ENCODE measurements around the gene CTXND1.
A peak's percentile ranks its signal among the peaks of the same experiment; 100 is the strongest.
"Not testable (repeated sequence)": the region's sequence is repeated elsewhere in the genome, so short reads cannot be mapped to it uniquely, and the experiment has no call there.

GRCh38 chr15:80155378-80156175 is 96.4 kb downstream of the CTXND1 start:
- peak in 1 of 2 donors; percentile 3 for TF ChIP-seq POLR2A (IDR thresholded peaks at IDR 0.05)
- not testable (repeated sequence) for TF ChIP-seq CTCF (IDR thresholded peaks at IDR 0.05 in 4 of 5, conservative IDR thresholded peaks at IDR 0.05 in 1 of 5)

Data from gastrocnemius medialis (tissue), 4 donors.